WTC11 (cell line): Measurements from ENCODE around the gene ADAM11. TPM values are rescaled to one million over a fixed set of nuclear protein-coding genes. Genes with fewer than 3 reads are reported as not detected.
A peak's percentile ranks its signal among the peaks of the same experiment; 100 is the strongest.

ENCODE experiments used
- ATAC-seq: fragments of 200-7000 bp; cut with Tn5 transposase; 2 replicates; pipeline ENCODE4 v1.10.0; 2021; ENCODE audit warnings: mild to moderate bottlenecking, moderate library complexity
- CTCF ChIA-PET: fragments of 300-600 bp; sonication (Branson Sonifier 250); formaldehyde crosslinking; loops from one replicate; lab custom pipeline; 2021; ENCODE audit warnings: antibody characterized with exemption; lab: Charles Lee
- POLR2A ChIA-PET: fragments of 350-600 bp; sonication (Branson Sonifier 250); formaldehyde crosslinking; loops from one replicate; lab custom pipeline; 2021; ENCODE audit warnings: antibody characterized with exemption; lab: Charles Lee
- DNase-seq: peaks from one replicate; pipeline ENCODE4 v3.0.0; 2021; ENCODE audit warnings: low spot score
- H3K27ac Mint-ChIP-seq: 2 replicates; pipeline ENCODE4 v1.8.0; 2021; ENCODE audit warnings: mixed read lengths
- H3K27me3 Mint-ChIP-seq: 2 replicates; pipeline ENCODE4 v1.8.0; 2021; ENCODE audit warnings: low read depth, mild to moderate bottlenecking, moderate library complexity, mixed read lengths
- H3K36me3 Mint-ChIP-seq: 2 replicates; pipeline ENCODE4 v1.8.0; 2021; ENCODE audit warnings: mixed read lengths
- H3K4me1 Mint-ChIP-seq: 2 replicates; pipeline ENCODE4 v1.8.0; 2022; ENCODE audit warnings: mixed read lengths
- H3K4me3 Mint-ChIP-seq: 2 replicates; pipeline ENCODE4 v1.8.0; 2021; ENCODE audit warnings: mild to moderate bottlenecking, moderate library complexity, mixed read lengths
- H3K9me3 Mint-ChIP-seq: 2 replicates; pipeline ENCODE4 v1.8.0; 2021; ENCODE audit warnings: mixed read lengths
- CBFB ChIP-seq: sonication (generic); formaldehyde crosslinking; IDR thresholded peaks from 2 replicates; pipeline ENCODE4 v1.8.1; 2022; ENCODE audit warnings: mild to moderate bottlenecking, low read depth, missing genetic modification reagents
- CREM ChIP-seq: sonication (generic); formaldehyde crosslinking; IDR thresholded peaks from 2 replicates; pipeline ENCODE4 v1.8.1; 2022; ENCODE audit warnings: mild to moderate bottlenecking, missing genetic modification reagents, moderate library complexity
- CTCF ChIP-seq: fragments of 200-600 bp; IDR thresholded peaks from 2 replicates; pipeline ENCODE4 v1.8.0; 2022; ENCODE audit warnings: antibody characterized with exemption
- E2F4 ChIP-seq: sonication (generic); formaldehyde crosslinking; IDR thresholded peaks from 2 replicates; pipeline ENCODE4 v1.8.1; 2022; ENCODE audit warnings: low read depth, mild to moderate bottlenecking, moderate library complexity, missing genetic modification reagents, borderline replicate concordance
- EMX1 ChIP-seq: fragments of 250-450 bp; sonication (Bioruptor Pico); IDR thresholded peaks from 2 replicates; pipeline ENCODE4 v1.8.0; 2021; ENCODE audit warnings: mild to moderate bottlenecking
- ETV6 ChIP-seq: sonication (generic); formaldehyde crosslinking; IDR thresholded peaks from 2 replicates; pipeline ENCODE4 v1.8.1; 2022; ENCODE audit warnings: mild to moderate bottlenecking, missing genetic modification reagents
- FOXK1 ChIP-seq: sonication (generic); formaldehyde crosslinking; IDR thresholded peaks from 2 replicates; pipeline ENCODE4 v1.8.0; 2022; ENCODE audit warnings: mild to moderate bottlenecking, moderate library complexity, missing genetic modification reagents
- GABPB1 ChIP-seq: sonication (generic); formaldehyde crosslinking; IDR thresholded peaks from 2 replicates; pipeline ENCODE4 v1.8.1; 2023; ENCODE audit warnings: mild to moderate bottlenecking, missing genetic modification reagents
- HMGA2 ChIP-seq: fragments of 250-450 bp; sonication (Bioruptor Pico); IDR thresholded peaks from 2 replicates; pipeline ENCODE4 v1.4.0; 2021; ENCODE audit warnings: mild to moderate bottlenecking, moderate library complexity
- HMGXB4 ChIP-seq: sonication (generic); formaldehyde crosslinking; IDR thresholded peaks from 2 replicates; pipeline ENCODE4 v1.8.1; 2023; ENCODE audit warnings: mild to moderate bottlenecking, moderate library complexity, missing genetic modification reagents
- KAT7 ChIP-seq: sonication (generic); formaldehyde crosslinking; IDR thresholded peaks from 2 replicates; pipeline ENCODE4 v1.8.1; 2023; ENCODE audit warnings: missing genetic modification reagents, mild to moderate bottlenecking, borderline replicate concordance
- NFYB ChIP-seq: sonication (generic); formaldehyde crosslinking; conservative IDR thresholded peaks from 2 replicates; pipeline ENCODE4 v1.8.0; 2022; ENCODE audit warnings: low read depth, missing genetic modification reagents
- SMAD3 ChIP-seq: sonication (generic); formaldehyde crosslinking; IDR thresholded peaks from 2 replicates; pipeline ENCODE4 v1.8.0; 2022; ENCODE audit warnings: missing genetic modification reagents, mild to moderate bottlenecking, borderline replicate concordance
- SOX15 ChIP-seq: fragments of 250-450 bp; sonication (Bioruptor Pico); IDR thresholded peaks from 2 replicates; pipeline ENCODE4 v1.9.0; 2021; ENCODE audit warnings: mild to moderate bottlenecking
- SP1 ChIP-seq: sonication (generic); formaldehyde crosslinking; conservative IDR thresholded peaks from 2 replicates; pipeline ENCODE4 v1.8.1; 2022; ENCODE audit warnings: missing genetic modification reagents
- TEAD1 ChIP-seq: sonication (generic); formaldehyde crosslinking; IDR thresholded peaks from 2 replicates; pipeline ENCODE4 v1.8.0; 2022; ENCODE audit warnings: mild to moderate bottlenecking, missing genetic modification reagents
- TP53 ChIP-seq: sonication (generic); formaldehyde crosslinking; IDR thresholded peaks from 2 replicates; pipeline ENCODE4 v1.8.1; 2023; ENCODE audit warnings: mild to moderate bottlenecking, missing genetic modification reagents
- ZNF425 ChIP-seq: fragments of 250-450 bp; sonication (Bioruptor Pico); conservative IDR thresholded peaks from 2 replicates; pipeline ENCODE4 v1.9.0; 2021; ENCODE audit warnings: mild to moderate bottlenecking
- total RNA-seq: library from RNA; stranded (reverse); gene quantifications from 3 replicates; pipeline ENCODE4 v1.2.3, GENCODE V29; 2021

Gene ADAM11
- total RNA-seq, 1 experiment from 2014 or later: 3.0 TPM

GRCh38 chr17:44773140-44773539, 14.4 kb downstream of the ADAM11 start:
- Mint-ChIP-seq H3K4me1 (peaks cover 5% of the 10 kb centered on the region; the same call in 1 of the 2 replicates), H3K4me3 (no peak overlapping the region), H3K36me3 (no peaks in the 10 kb centered on the region), H3K9me3 (no peaks in the 10 kb centered on the region), H3K27me3 (peaks cover 22% of the 10 kb centered on the region), H3K27ac (no peak overlapping the region)
- TF ChIP-seq HMGA2 (CRISPR knock-in tag) (no peak), NFYB (CRISPR knock-in tag) (no peak), TEAD1 (no peak)
- DNase-seq (no peak), ATAC-seq (no peak)
- ChIA-PET POLR2A (no interaction called here), CTCF (interaction anchor here (0.5 to 2.7 kb wide), 7 partner anchors 21 to 397 kb away, joined by 3 to 11 read pairs (median 3); no protein-coding TSS in a partner anchor)

- Mint-ChIP-seq H3K27me3 (peaks cover 22% of the 10 kb centered on the region), H3K4me1 (peaks cover 12% of the 10 kb centered on the region; the same call in 1 of the 2 replicates), H3K36me3 (no peaks in the 10 kb centered on the region), H3K4me3 (peak overlapping the region; percentile 76), H3K27ac (no peak overlapping the region)
- ATAC-seq (peak; percentile 20), DNase-seq (peak; percentile 99)
- POLR2A ChIA-PET: no interaction called here
- CTCF ChIA-PET: interaction anchor here (1.1 to 6.2 kb wide), 16 partner anchors 9 to 235 kb away, joined by 3 to 103 read pairs (median 4); partner anchors contain the start of genes DBF4B and HIGD1B
- TF ChIP-seq ETV6 (CRISPR knock-in tag): no peak
- TF ChIP-seq SOX15 (CRISPR knock-in tag): no peak
- 0 out of 2 replicates have a peak, but pooled peaks have one; percentile 18 for TF ChIP-seq TP53
- TF ChIP-seq SP1 (CRISPR knock-in tag): no peak
- no peak for TF ChIP-seq KAT7 (CRISPR knock-in tag)
- TF ChIP-seq E2F4 (CRISPR knock-in tag): no peak
- TF ChIP-seq SMAD3 (CRISPR knock-in tag): 0 out of 2 replicates have a peak, but pooled peaks have one; percentile 27
- no peak for TF ChIP-seq CBFB (CRISPR knock-in tag)
- TF ChIP-seq CTCF: peak; percentile 97
- no peak for TF ChIP-seq CREM (CRISPR knock-in tag)
- no peak for TF ChIP-seq EMX1
- TF ChIP-seq ZNF425: no peak
- peak; percentile 61; the same call in 1 of the 2 replicates for TF ChIP-seq FOXK1 (CRISPR knock-in tag)
- peak; percentile 91; the same call in 1 of the 2 replicates for TF ChIP-seq HMGXB4
- peak; percentile 67 for TF ChIP-seq GABPB1 (CRISPR knock-in tag)
- TF ChIP-seq, all 79 proteins: peak for 6
- H3K9me3 Mint-ChIP-seq: no peaks in the 10 kb centered on the region
Measured at GRCh38 chr17:44774271-44775135, 15.7 kb downstream of the ADAM11 start.
